ENCODE data around the gene ABTB2.

The ABTB2 gene

DNA sequence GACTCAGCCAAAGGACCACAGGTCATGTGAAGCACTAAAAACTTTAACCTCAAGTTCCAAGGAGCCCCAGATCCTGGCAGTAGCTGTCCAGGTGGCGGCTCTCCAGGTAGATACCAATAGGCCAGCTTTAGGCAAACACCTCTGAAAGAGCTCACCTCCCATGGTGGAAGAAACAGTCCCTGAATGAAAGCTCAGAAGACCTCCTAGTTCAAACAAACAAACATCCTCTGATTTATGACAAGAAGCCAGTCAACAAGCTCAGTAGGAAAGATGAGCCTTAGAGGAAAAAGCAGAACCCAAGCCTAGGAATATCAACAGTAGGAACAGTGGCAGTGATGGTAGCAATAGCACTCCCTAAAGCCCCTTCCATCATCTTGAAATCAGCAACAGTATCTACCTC lies 17.2 kb downstream of the ABTB2 start:
- DNase-seq: no peak

GRCh38 chr11:34339149-34340064 lies 18.4 kb downstream of the ABTB2 start:
- no peak for DNase-seq

DNA sequence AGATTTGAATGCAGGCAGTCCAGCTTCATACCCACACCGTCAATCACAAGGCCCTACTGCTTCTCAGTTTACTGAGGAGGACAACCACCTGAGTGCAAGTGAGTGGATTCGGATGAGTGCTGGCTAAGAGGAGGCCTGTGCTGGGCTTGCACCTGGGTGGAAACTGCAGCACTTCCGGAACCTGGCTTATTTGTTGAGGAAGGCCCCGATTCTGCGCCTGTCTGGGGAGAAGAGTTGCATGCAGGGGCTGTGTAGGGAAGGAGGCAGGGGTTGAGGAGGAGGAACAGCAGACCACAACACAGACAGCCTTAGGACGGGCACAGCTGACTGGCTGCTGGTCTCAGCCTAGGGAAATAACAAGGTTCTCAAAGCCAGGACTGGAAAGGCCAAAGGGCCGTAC lies 20.8 kb downstream of the ABTB2 start:
- DNase-seq: no peak

DNA sequence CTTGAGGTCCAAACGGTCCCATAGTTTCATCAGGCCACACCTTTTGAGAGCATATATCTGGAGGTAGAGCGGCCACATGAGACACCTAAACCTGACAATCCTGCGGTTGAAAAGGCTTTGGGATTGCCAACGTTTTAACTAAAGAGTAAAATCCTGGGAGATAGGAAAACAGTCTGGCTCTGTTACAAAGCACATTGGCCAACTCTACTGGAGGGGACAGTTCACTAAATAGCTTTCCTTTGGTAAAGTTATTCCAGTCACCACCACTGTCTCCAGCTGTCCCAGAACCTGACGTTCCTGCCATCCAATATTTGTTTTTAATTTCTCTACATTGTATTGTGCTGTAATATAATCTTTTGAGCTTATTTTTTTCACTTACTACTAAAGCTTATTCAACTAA lies 22.0 kb downstream of the ABTB2 start:
- DNase-seq: no peak

DNA sequence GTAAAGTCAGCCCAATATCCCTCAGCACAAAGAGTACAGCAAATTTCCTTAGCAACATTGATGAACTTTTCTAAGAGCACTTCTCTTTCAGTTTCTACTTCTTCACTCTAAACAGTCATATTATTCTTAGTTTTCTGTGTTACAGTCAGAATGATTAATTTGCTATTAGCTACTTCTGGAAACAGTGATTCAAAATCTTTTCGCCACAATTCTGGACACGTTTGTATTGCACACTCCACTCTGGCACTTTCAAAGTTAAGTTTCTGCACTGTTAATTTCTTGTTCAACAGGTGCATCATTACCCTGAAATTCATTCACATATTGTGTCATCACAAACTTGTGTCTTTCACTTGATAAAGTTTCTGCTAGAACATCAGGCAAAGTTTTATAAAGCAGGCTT lies 22.5 kb downstream of the ABTB2 start:
- DNase-seq: no peak

DNA sequence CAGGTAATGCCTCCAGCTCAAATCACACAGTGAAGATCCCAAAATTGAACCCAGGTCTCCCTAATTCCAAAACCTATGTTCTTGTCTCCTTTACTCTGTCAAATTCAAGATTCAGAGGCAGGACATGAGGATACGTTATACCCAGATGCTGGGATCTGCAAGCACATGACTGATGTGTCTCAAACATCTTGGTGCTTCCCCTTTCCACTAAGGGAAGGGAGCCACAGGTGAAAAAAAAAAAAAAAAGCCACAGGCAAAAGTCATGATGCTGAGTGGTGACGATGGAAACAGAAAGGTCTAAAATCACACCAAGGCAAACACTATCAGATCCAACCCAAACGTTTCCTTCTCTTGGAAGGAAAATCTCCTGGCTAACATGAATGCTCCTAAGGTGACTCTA lies 24.0 kb downstream of the ABTB2 start:
- DNase-seq: no peak

DNA sequence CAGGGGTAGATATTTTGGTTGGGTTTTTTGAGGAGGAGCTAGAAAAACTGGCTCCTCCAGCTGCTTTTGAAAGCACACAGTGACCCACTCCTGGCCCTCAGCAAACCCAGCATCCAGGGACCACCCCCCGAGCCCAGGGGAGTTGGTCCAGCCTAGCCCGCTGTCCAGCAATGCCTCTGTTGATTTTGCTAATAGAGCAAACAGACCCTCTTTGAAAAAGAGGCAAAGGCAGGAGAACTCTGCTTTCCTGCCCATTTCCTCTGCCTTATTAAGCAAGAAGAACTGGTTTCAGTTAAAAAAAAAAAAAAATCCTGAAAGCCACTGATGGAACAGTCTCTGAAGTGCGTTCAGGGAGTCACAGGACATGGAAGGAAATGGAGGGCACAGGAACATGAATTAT lies 25.3 kb downstream of the ABTB2 start:
- no peak for DNase-seq

DNA sequence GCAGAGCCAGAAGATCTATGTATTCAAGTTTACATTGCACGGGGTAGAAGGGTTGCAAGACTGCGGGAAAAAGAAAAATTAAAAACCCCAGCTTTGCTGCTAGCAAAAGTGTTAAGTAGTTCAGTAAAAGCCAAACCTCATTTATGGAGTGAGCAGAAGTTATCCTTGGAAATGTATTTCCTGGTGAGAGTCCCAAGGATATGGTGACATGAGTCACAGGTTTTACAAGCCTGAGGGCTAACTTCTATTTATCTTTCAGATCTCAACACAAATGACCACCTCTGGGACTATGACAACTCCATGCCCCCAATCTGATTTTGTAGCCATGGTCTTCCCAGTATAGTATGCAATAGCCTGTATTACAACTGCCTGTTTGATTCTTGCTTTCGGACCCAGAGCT lies 26.1 kb downstream of the ABTB2 start:
- no peak for DNase-seq

- no peak for DNase-seq
These were observed 26.5 kb downstream of the ABTB2 start for GRCh38 chr11:34331329-34331728.

DNA sequence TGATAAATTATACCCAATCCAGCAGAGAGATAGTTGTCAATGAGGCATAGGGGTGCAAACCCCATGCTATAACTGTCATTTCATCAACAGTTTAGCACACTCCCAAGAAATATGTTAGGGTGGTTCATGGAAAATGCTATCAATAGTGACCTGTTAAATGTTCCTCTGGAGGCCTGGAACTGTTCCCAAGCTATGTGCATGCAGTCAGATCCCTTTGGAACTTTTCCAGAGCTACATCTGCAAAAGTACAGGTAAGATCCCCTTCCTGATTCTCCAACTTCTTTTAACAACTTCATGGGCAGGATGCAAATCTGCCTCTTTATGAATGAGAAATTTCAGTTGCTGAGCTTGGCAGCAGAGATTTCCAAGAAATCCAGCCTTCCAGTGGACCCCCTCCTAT lies 27.2 kb downstream of the ABTB2 start:
- DNase-seq: no peak

- DNase-seq: no peak
These were observed 27.9 kb downstream of the ABTB2 start for GRCh38 chr11:34329876-34330275.

DNA sequence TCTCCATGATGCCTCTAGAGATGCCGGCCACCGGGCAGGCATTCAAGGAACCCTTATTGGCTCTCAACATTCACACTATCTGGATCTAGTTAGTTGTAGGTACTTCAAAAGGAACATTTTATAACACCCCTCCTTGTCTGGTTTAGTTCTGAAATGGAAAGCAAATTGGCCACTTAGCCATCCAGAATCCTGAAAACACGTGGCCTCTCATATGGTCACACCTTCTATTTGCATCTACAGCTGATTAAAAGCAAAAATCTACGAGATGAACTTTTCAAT lies 29.2 kb downstream of the ABTB2 start:
- no peak for DNase-seq

DNA sequence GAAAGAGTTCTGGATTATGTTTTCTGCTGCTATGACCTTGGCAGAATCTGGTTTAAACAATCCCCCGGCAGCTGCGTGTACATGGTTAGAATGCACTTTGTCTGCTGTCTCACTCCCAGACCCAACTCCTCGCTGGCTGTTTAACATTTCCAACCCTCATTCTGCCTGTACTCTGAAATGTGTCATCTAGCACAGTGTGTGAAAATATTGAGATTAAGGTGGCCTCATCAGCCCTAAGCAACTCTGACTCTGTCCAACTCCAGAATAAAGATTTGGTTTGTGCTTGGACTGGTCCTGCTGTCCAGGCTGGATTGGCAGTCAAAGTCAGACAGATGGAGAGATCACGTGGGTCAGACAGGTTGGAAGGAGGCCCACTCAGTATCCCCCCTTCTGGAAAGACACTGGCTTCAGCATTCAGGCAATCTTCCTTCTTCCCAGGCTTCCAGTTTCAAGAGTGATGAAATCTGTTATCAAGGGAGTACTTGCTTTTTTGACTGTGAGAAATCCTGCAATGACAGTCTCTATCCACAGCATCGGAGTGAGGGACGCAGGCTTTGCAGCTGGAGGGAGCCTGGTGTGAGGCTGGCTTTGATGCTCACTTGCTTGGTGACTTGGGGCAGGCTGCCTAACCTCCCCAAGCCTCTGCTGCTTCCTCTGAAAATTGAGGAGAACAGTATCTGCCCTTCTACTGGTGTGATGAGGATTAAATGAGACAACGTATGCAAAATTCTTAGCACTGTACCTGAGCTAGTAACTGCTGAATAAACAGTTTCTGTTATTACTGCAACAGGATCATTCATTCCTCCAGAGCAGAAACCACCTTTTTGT lies 29.8 kb downstream of the ABTB2 start:
- DNase-seq: no peak

DNA sequence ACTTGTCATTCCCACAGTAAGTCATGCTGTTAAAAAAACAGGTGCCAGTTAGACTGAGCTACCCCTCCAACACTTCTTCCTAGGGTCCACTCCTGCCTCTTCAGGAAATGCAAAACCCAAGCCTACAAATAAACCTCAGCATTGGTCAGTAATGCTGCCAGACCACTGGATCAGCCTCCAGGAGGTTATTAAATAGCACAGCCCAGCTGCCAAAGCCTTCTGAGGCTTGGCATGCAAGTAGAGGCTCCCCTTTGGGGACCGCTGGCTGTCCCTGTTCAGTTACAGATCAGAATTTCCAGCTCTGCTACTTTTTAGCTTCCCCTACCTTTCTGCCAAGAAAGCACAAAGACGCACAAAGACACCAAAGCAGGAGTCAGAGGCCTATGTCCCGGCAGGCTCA lies 33.3 kb downstream of the ABTB2 start:
- no peak for DNase-seq

DNA sequence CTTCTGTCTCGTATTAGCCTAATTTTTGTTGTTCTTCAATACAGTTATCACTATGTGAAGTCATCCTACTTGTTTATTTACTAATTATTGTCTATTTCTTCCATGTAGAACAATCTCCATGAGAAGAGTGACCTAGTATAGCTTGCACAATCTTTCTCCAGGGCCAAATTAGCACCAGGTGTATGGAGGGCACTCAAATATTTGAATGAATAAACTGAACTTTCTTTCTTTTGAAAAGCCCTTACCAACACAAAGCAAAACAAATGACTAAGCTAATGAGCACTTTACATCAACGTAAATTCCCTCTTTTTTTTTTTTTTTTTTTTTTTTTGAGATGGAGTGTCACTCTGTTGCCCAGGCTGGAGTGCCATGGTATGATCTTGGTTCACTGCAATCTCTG lies 34.2 kb downstream of the ABTB2 start:
- DNase-seq: no peak

GRCh38 chr11:34318111-34319037 lies 39.4 kb downstream of the ABTB2 start:
- no peak for DNase-seq

DNA sequence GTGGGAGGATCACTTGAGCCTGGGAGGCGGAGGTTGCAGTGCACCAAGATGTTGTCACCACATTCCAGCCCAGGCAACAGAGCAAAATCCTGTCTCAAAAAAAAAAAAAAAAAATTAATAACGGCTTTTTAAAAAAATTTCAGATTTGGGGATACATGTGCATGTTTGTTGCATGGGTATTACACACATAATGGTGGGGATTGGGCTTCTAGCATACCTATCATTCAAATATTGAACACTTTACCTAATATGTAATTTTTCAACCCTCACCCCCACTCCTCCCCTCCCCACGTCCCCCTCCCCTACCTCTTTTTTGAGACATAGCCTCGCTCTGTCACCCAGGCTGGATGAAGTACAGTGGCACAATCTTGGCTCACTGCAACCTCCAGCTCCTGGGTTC lies 40.1 kb downstream of the ABTB2 start:
- no peak for DNase-seq

- no peak for DNase-seq
These were observed 40.8 kb downstream of the ABTB2 start for GRCh38 chr11:34317036-34317360.

GRCh38 chr11:34316347-34317035 lies 41.3 kb downstream of the ABTB2 start:
- DNase-seq: no peak

GRCh38 chr11:34315394-34315793 lies 42.4 kb downstream of the ABTB2 start:
- DNase-seq: no peak

GRCh38 chr11:34314936-34315335 lies 42.9 kb downstream of the ABTB2 start:
- no peak for DNase-seq

DNA sequence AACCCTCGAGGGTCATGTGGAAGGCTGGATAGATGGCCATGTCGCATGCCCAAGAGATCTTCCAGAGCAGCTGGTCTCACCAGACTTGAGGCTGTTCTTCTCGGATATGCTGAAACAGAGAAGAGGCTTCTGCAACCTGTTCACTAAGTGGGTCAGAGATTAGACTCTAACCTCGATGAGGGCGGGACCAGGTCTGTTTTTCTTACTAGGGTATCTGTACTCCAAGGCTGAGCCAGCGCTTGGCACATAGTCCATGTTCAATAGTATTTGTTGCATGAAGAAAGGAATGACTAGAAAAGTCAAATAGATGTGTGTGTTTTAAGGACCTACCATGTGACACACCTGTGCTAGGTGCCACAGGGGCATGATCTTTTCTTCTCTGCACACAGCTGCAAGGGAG lies 43.6 kb downstream of the ABTB2 start:
- DNase-seq: no peak

DNA sequence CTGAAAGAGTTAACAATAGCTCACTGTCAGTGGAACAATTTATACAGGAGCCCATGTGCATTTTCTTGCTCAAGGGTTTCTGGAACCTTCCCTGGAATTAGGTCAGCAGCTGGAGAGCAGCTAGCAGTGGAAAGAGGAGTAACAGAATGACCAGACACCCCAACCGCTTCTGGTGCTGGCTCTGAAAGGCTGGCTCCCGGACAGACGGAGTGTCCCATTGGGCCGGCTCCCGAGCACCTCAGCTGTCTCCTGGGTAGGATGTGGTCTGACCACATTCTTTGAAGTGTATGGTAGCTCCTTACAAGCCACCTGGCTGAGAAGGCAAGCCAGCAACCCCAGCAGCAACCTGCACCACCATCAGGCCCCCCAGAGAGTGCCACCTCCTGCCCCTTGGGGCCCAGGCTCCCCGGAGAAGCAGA lies 44.7 kb downstream of the ABTB2 start:
- no peak for DNase-seq
